Kidney (tissue), 14 donors: Measurements from ENCODE around the gene ZNF41. TPM values are rescaled to one million over a fixed set of nuclear protein-coding genes. Genes with fewer than 3 reads are reported as not detected.

ENCODE experiments used
- DNase-seq, 5 donors: peaks; one replicate each; pipeline ENCODE4 v3.0.0-alpha.2; 2013 to 2020
- FAIRE-seq: peaks from 2 replicates; lab custom pipeline; 2012; peaks lifted over from hg19 to GRCh38; lab: Jason Lieb, UNC
- H3K27ac ChIP-seq, 2 donors: one replicate each; pipeline ENCODE4 v1.7.0; 2013; ENCODE audit warnings: low read depth in 2 of 2, low read length in 2 of 2, inconsistent platforms in 1 of 2
- H3K27me3 ChIP-seq: one replicate; pipeline ENCODE4 v1.7.1; 2013; ENCODE audit warnings: low read length, inconsistent platforms; ENCODE audit not compliant: control insufficient read depth, insufficient read depth
- H3K36me3 ChIP-seq, 3 donors: one replicate each; pipeline versions ENCODE4 v1.7.0 to v1.7.1; 2013; ENCODE audit warnings: low read length in 3 of 3, control low read depth in 1 of 3, inconsistent platforms in 1 of 3; ENCODE audit not compliant: insufficient read depth in 3 of 3, control insufficient read depth in 2 of 3
- H3K4me1 ChIP-seq, 3 donors: one replicate each; pipeline versions ENCODE4 v1.7.0 to v1.7.1; 2013; ENCODE audit warnings: low read length in 3 of 3, inconsistent platforms in 1 of 3, low read depth in 1 of 3; ENCODE audit not compliant: control insufficient read depth in 2 of 3, insufficient read depth in 2 of 3
- H3K4me3 ChIP-seq, 3 donors: one replicate each; pipeline versions ENCODE4 v1.7.0 to v1.8.1; 2013; ENCODE audit warnings: low read length in 3 of 3, control low read depth in 1 of 3, inconsistent platforms in 1 of 3
- H3K9ac ChIP-seq, 3 donors: one replicate each; pipeline versions ENCODE4 v1.7.0 to v1.7.1; 2013; ENCODE audit warnings: low read length in 3 of 3, control low read depth in 1 of 3, inconsistent platforms in 1 of 3
- H3K9me3 ChIP-seq, 3 donors: one replicate each; pipeline versions ENCODE4 v1.7.0 to v1.7.1; 2013; ENCODE audit warnings: low read length in 3 of 3, control low read depth in 1 of 3, inconsistent platforms in 1 of 3; ENCODE audit not compliant: control insufficient read depth in 2 of 3, insufficient read depth in 1 of 3
- intact Hi-C: fragments of 100-400 bp; cut with DNase I; formaldehyde crosslinking; loops from one replicate; pipeline ENCODE4 v1.11.1; 2022
- polyA plus RNA-seq: library from polyadenylated mRNA; stranded (reverse); fragments of 350-450 nt; fragmentation: Illumina TruSeq; extraction: RNeasy Lipid Tissue Mini Kit (QIAGEN cat#74804); gene quantifications from one replicate; pipeline ENCODE4 v1.2.3, GENCODE V29; 2014; ENCODE audit warnings: low read depth, low replicate concordance; ENCODE audit not compliant: insufficient read depth
- total RNA-seq: library from RNA; stranded (reverse); fragmentation: NEBNext Ultra II Directional; extraction: Animal tissue kit (Norgen Biotek cat#: 25700); gene quantifications from one replicate; pipeline ENCODE4 v1.2.1, GENCODE V29; 2021
- TF ChIP-seq, protein P1 (sequence below): IDR thresholded peaks from 3 replicates; pipeline ENCODE4 v1.5.1; 2012; ENCODE audit warnings: mild to moderate bottlenecking, moderate library complexity, borderline replicate concordance; ENCODE audit not compliant: insufficient read depth; ENCODE audit errors: extremely low read depth
- donor health status: control.
- donor health status: control.
- donor health status: control.
- donor health status: control.
- donor health status: control.
- donor health status: DM: yes; HTN: yes; CAD: no.
- donor health status: Normal renal cell carcinoma (clear cell type).

Gene ZNF41
- total and polyA plus RNA-seq, 2 donors from 2014 or later = 2.5 to 12.7 TPM

DNA sequence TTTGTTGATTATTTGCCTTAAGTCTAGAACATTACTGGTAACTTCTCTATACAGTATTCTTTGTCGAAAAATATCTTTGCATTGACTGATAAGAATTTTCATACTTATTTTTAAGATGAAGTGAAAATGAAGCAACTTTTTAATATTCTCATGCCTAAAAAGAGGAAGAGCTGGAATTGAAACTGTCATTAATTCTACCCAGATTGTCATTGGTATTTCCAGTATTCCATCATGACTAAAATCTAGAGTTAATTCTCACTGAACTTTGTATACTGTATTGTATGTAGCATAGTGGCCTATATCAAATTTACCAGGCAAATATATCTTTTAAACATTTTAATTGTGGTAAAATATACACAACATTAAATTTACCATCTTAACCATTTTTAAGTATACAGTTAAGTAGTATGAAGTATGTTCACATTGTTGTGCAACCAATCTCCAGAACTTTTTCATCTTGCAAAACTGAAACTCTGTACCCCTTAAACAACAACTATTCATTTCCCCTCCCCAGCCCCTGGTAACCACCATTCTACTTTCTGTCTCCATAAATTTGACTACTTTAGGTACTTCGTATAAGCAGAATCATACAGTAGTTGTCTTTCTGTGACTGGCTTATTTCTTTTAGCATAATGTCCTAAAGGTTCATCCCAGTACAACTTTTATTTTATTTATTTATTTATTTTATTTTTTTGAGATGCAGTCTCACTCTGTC is 24.3 kb upstream of the ZNF41 start:
- Histone ChIP-seq H3K27me3 (no peaks in the 10 kb centered on the region), H3K9ac (no peak overlapping the region), H3K4me1 (no peaks in the 10 kb centered on the region), H3K4me3 (no peak overlapping the region), H3K27ac (no peak overlapping the region), H3K36me3 (no peaks in the 10 kb centered on the region), H3K9me3 (no peaks in the 10 kb centered on the region)
- intact Hi-C loops = no loop called here
- FAIRE-seq = no peak
- no peak for DNase-seq
- TF ChIP-seq, protein P1, sequence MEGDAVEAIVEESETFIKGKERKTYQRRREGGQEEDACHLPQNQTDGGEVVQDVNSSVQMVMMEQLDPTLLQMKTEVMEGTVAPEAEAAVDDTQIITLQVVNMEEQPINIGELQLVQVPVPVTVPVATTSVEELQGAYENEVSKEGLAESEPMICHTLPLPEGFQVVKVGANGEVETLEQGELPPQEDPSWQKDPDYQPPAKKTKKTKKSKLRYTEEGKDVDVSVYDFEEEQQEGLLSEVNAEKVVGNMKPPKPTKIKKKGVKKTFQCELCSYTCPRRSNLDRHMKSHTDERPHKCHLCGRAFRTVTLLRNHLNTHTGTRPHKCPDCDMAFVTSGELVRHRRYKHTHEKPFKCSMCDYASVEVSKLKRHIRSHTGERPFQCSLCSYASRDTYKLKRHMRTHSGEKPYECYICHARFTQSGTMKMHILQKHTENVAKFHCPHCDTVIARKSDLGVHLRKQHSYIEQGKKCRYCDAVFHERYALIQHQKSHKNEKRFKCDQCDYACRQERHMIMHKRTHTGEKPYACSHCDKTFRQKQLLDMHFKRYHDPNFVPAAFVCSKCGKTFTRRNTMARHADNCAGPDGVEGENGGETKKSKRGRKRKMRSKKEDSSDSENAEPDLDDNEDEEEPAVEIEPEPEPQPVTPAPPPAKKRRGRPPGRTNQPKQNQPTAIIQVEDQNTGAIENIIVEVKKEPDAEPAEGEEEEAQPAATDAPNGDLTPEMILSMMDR = no peak

DNA sequence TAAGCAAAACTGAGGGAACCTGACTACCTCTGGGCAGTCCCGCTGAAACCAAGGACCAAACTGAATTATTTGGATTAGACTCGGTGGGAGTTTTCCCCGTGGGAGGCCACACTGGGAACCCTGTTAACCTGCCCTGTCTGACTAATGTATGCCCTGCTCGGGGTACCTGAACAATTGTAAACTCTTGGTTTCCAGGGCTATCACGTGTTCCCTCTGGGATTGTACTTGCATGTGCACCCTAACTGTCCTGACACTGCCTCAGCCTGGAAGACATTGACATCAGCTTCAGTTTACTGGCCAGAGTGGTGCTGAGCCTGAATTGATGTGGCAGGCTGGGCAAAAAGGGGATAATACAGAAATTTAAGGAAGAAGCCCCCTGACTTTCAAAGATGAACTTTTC is 20.1 kb upstream of the ZNF41 start:
- TF ChIP-seq, protein P1 = no peak
- H3K9ac ChIP-seq = no peak overlapping the region
- H3K27ac ChIP-seq = no peak overlapping the region
- no peaks in the 10 kb centered on the region for H3K36me3 ChIP-seq
- no peak for DNase-seq
- FAIRE-seq = no peak
- H3K4me1 ChIP-seq = no peaks in the 10 kb centered on the region
- intact Hi-C loops = no loop called here
- no peaks in the 10 kb centered on the region for H3K27me3 ChIP-seq
- H3K9me3 ChIP-seq = no peaks in the 10 kb centered on the region
- H3K4me3 ChIP-seq = no peak overlapping the region

DNA sequence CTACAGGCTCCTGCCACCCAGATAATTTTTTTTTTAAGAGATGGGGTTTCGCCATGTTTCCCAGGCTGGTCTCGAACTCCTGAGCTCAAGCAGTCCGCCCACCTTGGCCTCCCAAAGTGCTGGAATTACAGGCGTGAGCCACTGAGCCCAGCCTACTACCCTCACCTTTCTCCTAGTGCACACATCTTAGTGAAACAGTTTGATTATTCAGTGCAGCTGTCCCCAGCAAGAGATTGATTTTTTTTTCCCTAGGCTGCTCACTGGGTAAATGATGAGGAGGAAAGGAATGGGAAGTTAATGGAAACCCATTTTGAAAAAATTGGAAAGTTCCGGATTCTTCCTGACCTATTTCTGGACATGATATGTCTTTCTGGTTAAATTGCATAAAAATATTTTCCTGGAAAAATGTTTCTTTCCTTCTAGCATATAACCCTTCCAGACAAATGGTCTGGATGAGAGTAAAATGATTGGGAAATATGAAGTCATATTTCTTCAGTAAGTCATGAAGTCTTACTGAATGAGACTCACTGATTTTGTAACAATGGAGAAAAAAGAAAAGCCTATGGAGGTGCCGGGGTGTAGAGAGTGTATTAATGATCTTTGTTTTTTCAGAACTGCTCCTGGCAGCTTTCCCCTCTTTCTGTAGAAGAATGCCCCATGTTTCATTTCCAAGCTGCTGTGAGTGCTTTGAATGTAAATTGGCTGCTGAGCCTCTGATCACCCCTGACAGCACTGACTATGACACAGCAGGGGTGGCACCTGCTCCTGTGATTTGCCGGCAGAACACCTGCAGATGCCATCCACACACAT is 19.5 kb upstream of the ZNF41 start:
- H3K9ac ChIP-seq = no peak overlapping the region
- no peaks in the 10 kb centered on the region for H3K4me1 ChIP-seq
- H3K27ac ChIP-seq = no peak overlapping the region
- no peak overlapping the region for H3K4me3 ChIP-seq
- no peaks in the 10 kb centered on the region for H3K36me3 ChIP-seq
- FAIRE-seq = no peak
- no peaks in the 10 kb centered on the region for H3K9me3 ChIP-seq
- H3K27me3 ChIP-seq = no peaks in the 10 kb centered on the region
- DNase-seq = no peak
- intact Hi-C loops = no loop called here
- TF ChIP-seq, protein P1 = no peak
